ENCODE measurements around the gene CCT7.

DNA sequence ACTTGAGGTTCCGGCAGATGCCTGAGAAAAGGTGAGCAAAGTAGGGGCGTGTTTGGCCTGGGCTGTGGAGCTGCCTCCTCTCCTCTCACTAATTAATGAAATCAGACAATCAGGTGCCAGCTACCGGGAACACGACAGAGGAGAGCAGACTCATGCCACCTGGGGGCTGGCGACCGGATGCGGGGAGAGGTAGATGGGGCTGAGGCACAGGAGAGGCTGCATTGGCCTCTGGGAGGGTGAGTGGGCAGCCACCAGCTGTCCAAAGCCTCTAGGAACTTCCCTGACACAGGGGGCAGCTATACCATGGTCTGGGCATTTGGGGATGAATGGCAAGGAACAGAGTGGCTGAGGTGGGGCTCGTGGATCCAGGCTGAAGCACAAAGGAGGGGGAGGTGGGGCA lies 25.2 kb downstream of the CCT7 start:
- TF ChIP-seq, protein P1, sequence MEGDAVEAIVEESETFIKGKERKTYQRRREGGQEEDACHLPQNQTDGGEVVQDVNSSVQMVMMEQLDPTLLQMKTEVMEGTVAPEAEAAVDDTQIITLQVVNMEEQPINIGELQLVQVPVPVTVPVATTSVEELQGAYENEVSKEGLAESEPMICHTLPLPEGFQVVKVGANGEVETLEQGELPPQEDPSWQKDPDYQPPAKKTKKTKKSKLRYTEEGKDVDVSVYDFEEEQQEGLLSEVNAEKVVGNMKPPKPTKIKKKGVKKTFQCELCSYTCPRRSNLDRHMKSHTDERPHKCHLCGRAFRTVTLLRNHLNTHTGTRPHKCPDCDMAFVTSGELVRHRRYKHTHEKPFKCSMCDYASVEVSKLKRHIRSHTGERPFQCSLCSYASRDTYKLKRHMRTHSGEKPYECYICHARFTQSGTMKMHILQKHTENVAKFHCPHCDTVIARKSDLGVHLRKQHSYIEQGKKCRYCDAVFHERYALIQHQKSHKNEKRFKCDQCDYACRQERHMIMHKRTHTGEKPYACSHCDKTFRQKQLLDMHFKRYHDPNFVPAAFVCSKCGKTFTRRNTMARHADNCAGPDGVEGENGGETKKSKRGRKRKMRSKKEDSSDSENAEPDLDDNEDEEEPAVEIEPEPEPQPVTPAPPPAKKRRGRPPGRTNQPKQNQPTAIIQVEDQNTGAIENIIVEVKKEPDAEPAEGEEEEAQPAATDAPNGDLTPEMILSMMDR (conservative IDR thresholded peaks at IDR 0.05; ENCODE audit: low read depth, low read length), result no peak
- TF ChIP-seq EZH2 (IDR thresholded peaks at IDR 0.05; ENCODE audit: low read length, unreplicated experiment) (no peak), EZH2phosphoT487 (IDR thresholded peaks at IDR 0.05; ENCODE audit: borderline replicate concordance, low read length) (no peak)

All from PC-3 (cell line).